Measurements from ENCODE around the gene PTGR2.

The PTGR2 gene

GRCh38 chr14:73895939-73896338 lies 44.3 kb downstream of the PTGR2 start:
- H3F3A ChIP-seq (ENCODE audit: insufficient read depth, low read length): no peaks in the 10 kb centered on the region
- H4K20me1 ChIP-seq (ENCODE audit: insufficient read depth, low read length): no peaks in the 10 kb centered on the region
- H3K27ac ChIP-seq (ENCODE audit: low read length): no peak overlapping the region
- H3K27me3 ChIP-seq (replicated peaks; ENCODE audit: insufficient read depth, low read length): no peaks in the 10 kb centered on the region
- DNase-seq: no peak
- no peak overlapping the region for H3K4me2 ChIP-seq (ENCODE audit: low read depth, low read length)
- no peaks in the 10 kb centered on the region for H3K9me3 ChIP-seq (replicated peaks; ENCODE audit: insufficient read depth, low read length)
- H3K36me3 ChIP-seq (replicated peaks; ENCODE audit: insufficient read depth, low read length): no peaks in the 10 kb centered on the region; the same call in 1 of the 2 replicates
- H3K9me2 ChIP-seq (replicated peaks; ENCODE audit: insufficient read depth, low read length): no peaks in the 10 kb centered on the region
- no peaks in the 10 kb centered on the region for H3K4me1 ChIP-seq (ENCODE audit: low read length)
- peaks cover 11% of the 10 kb centered on the region for H3K79me2 ChIP-seq (ENCODE audit: low read length)
- H2AFZ ChIP-seq (ENCODE audit: low read length): no peak overlapping the region
- TF ChIP-seq EZH2 (optimal IDR thresholded peaks at IDR 0.05; ENCODE audit: low read depth, low read length) (no peak), CTCF (IDR thresholded peaks at IDR 0.05; ENCODE audit: low read length) (no peak), EZH2phosphoT487 (IDR thresholded peaks at IDR 0.05; ENCODE audit: low read length) (no peak)
- no peak overlapping the region for H3K9ac ChIP-seq (ENCODE audit: low read length)
- no peak overlapping the region for H3K4me3 ChIP-seq (ENCODE audit: low read length)

- Histone ChIP-seq H3K4me3 (ENCODE audit: low read length) (no peak overlapping the region), H2AFZ (ENCODE audit: low read length) (no peak overlapping the region), H3K9ac (ENCODE audit: low read length) (no peak overlapping the region), H3K9me2 (replicated peaks; ENCODE audit: insufficient read depth, low read length) (no peaks in the 10 kb centered on the region), H3K9me3 (replicated peaks; ENCODE audit: insufficient read depth, low read length) (no peaks in the 10 kb centered on the region), H3K27me3 (replicated peaks; ENCODE audit: insufficient read depth, low read length) (no peaks in the 10 kb centered on the region), H3K27ac (ENCODE audit: low read length) (no peak overlapping the region), H3K4me2 (ENCODE audit: low read depth, low read length) (no peak overlapping the region), H4K20me1 (ENCODE audit: insufficient read depth, low read length) (no peaks in the 10 kb centered on the region), H3F3A (ENCODE audit: insufficient read depth, low read length) (no peaks in the 10 kb centered on the region), H3K36me3 (replicated peaks; ENCODE audit: insufficient read depth, low read length) (no peaks in the 10 kb centered on the region; the same call in 1 of the 2 replicates), H3K79me2 (ENCODE audit: low read length) (peaks cover 7% of the 10 kb centered on the region), H3K4me1 (ENCODE audit: low read length) (no peaks in the 10 kb centered on the region)
- no peak for TF ChIP-seq EZH2phosphoT487 (IDR thresholded peaks at IDR 0.05; ENCODE audit: low read length)
- no peak for TF ChIP-seq EZH2 (optimal IDR thresholded peaks at IDR 0.05; ENCODE audit: low read depth, low read length)
- TF ChIP-seq CTCF (IDR thresholded peaks at IDR 0.05; ENCODE audit: low read length): no peak
- no peak for DNase-seq
Observed at GRCh38 chr14:73896521-73896920, 44.9 kb downstream of the PTGR2 start.

GRCh38 chr14:73903028-73903427 lies 51.4 kb downstream of the PTGR2 start:
- Histone ChIP-seq H3F3A (ENCODE audit: insufficient read depth, low read length) (no peaks in the 10 kb centered on the region), H3K4me3 (ENCODE audit: low read length) (no peak overlapping the region), H3K79me2 (ENCODE audit: low read length) (no peaks in the 10 kb centered on the region), H3K4me1 (ENCODE audit: low read length) (no peaks in the 10 kb centered on the region), H3K36me3 (replicated peaks; ENCODE audit: insufficient read depth, low read length) (no peaks in the 10 kb centered on the region; the same call in 1 of the 2 replicates), H4K20me1 (ENCODE audit: insufficient read depth, low read length) (no peaks in the 10 kb centered on the region), H3K9me3 (replicated peaks; ENCODE audit: insufficient read depth, low read length) (no peaks in the 10 kb centered on the region), H3K9me2 (replicated peaks; ENCODE audit: insufficient read depth, low read length) (no peaks in the 10 kb centered on the region), H3K4me2 (ENCODE audit: low read depth, low read length) (no peak overlapping the region), H2AFZ (ENCODE audit: low read length) (no peak overlapping the region), H3K27me3 (replicated peaks; ENCODE audit: insufficient read depth, low read length) (no peaks in the 10 kb centered on the region), H3K27ac (ENCODE audit: low read length) (no peak overlapping the region), H3K9ac (ENCODE audit: low read length) (no peak overlapping the region)
- no peak for TF ChIP-seq EZH2 (optimal IDR thresholded peaks at IDR 0.05; ENCODE audit: low read depth, low read length)
- TF ChIP-seq EZH2phosphoT487 (IDR thresholded peaks at IDR 0.05; ENCODE audit: low read length): no peak
- TF ChIP-seq CTCF (IDR thresholded peaks at IDR 0.05; ENCODE audit: low read length): no peak
- DNase-seq: no peak
